Measurements from ENCODE around the gene WWC2.

WWC2 gene

DNA sequence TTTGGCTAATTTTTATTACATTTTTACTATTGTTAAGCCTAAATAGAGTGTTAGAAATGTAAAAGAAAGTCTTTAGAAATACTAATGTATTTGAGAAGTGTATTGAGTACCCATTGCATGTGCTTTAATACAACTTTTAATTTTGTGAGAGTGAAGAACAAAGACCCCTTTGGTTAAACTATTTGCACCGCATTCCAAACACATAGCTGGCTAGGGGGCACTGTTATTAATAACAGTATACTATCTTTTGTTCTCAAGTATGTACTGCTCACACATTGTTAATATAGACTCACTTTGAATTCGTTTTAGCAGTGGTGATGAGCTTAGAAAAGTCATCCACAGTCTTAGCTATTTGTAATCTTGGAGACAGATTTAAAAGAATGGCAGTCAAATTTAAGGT, 114.9 kb downstream of the WWC2 start:
- no peak for DNase-seq

- DNase-seq, result no peak
These were observed 115.9 kb downstream of the WWC2 start for GRCh38 chr4:183214912-183215488.

GRCh38 chr4:183220236-183220635, 121.2 kb downstream of the WWC2 start:
- no peak for DNase-seq

DNA sequence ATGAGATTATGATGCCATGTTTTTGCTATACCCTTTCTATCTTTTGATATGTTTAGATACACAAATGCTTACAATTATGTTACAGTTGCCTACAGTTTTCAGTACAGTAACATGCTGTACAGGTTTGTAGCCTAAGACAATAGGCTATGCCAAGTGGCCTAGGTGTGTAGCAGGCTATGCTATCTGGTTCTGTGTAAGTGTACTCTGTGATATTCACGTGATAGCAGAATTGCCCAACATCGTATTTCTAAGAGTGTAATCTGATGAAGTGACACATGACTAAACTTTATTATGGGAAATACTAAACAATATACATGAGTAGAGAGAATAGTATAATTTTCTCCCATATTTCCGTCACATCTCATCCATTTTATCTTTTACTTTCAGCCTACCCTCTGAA, 124.0 kb downstream of the WWC2 start:
- DNase-seq, result no peak

DNA sequence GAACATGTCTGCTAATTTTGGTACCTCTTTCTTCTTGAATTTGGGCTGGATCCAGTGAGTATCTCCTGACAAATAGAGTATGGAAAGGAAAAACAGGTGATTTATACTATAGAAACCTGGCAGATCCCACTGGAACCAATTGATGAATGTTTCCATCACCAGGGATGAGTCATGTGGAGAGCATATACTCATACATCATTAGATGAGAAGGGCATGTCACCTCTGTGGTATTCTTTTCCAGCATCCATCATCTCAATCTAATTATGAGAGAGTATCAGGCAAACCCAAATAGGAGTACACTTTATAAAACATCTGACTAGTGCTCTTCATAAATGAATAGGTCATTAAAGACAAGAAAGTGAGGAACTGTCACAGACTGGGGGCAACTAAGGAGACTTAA, 130.3 kb downstream of the WWC2 start:
- no peak for DNase-seq

- no peak for DNase-seq
These were observed 141.7 kb downstream of the WWC2 start for GRCh38 chr4:183240581-183241321.

GRCh38 chr4:183241322-183241640, 142.2 kb downstream of the WWC2 start:
- DNase-seq, result no peak

DNA sequence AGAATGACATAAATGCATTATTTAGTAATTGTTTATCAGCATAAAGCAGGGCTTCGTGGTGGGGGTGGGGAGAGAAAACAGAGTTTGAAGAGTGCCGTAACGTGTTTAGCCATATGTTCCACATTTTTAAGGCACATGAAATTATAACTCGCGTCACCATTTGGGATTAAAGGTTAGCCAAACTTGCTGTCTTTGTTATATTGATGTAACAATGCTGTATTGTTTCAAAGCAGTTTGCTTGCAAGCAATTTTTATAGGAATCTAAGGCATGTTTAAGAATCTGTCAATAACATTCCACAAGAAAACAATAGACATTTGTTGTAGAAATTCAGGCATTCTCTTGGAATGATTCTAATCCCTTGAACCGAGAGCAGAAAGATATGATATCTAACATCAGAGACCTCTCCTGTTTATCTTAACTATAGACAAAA, 142.7 kb downstream of the WWC2 start:
- DNase-seq, result no peak

- DNase-seq, result no peak
These were observed 143.2 kb downstream of the WWC2 start for GRCh38 chr4:183242291-183242690.

DNA sequence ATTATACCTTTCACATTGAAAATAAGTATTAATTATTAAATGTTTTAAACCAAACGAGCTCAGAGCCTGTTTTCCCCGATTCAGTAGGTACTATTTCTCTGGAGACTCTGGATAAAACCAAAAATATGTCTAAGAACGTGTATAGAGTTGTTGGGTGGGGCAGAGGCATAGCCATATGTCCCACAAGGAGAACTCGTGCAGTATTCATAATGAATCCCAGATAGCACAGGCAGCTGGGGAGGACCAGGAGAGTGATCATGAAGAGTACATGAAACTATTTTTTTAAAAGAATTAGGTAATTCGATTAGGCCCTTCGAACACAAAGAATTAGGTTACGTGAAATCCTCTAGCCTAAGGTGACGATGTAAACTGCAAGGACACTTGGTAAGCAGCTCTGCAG, 145.0 kb downstream of the WWC2 start:
- DNase-seq, result no peak

DNA sequence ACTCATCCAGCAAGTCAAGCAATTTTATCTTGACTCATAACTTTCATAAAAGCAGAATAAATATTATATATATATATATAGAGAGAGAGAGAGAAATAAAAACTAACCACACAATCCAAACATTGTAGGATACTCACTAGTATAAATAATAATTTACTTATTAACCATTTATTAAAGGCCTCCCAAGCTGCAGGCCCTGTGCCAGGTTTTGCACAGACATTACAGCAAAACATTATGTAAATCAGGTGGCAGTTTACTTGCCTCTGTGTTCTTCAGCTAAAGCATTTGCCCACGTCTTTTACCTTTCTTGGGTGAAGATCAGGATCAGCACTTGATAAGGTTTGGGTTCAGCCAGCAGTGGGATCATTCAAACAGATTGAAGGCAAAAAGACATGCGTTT, 145.4 kb downstream of the WWC2 start:
- DNase-seq, result no peak

DNA sequence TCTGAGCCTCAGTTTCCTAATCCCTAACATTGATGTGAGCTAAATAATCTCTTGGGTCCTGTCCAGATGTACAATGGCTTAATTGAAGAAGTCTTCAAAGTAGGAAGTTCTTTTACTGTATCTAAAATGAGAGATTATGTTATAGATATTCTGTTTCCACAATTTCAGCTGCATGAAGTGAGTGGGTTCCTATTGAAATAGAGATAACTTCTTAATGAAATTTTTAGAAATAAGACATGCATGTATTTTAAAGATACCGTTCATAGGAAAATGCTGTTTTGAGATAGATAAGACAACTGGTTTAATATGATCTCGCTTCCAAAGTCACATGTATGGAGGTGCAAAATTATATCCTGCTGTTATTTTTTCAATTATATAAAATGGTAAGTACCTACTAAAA, 149.1 kb downstream of the WWC2 start:
- DNase-seq, result no peak

- no peak for DNase-seq
These were observed 150.8 kb downstream of the WWC2 start for GRCh38 chr4:183249854-183250253.

GRCh38 chr4:183250831-183251230, 151.8 kb downstream of the WWC2 start:
- no peak for DNase-seq

GRCh38 chr4:183252959-183253358, 153.9 kb downstream of the WWC2 start:
- no peak for DNase-seq

- DNase-seq, result no peak
These were observed 154.4 kb downstream of the WWC2 start for GRCh38 chr4:183253451-183253850.

DNA sequence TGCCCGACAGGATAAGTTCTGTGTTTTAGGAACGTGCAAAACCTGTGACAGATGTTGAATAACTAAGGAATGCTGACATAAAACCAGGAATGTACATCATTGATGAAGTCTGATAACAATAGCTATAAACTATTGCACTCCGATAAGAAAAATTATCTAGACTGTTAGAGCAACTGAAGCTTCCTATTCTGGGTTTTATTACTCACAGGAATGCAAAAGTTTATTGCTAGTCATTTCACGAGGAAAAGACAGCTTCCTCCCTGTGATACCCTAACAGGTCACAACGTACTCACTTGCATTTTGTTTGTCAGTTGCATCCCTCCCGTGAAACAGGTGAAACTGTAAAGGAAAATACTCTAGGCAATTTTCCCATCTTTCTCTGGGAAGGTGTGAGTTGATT, 155.1 kb downstream of the WWC2 start:
- DNase-seq, result no peak

GRCh38 chr4:183255487-183255886, 156.4 kb downstream of the WWC2 start:
- DNase-seq, result no peak

DNA sequence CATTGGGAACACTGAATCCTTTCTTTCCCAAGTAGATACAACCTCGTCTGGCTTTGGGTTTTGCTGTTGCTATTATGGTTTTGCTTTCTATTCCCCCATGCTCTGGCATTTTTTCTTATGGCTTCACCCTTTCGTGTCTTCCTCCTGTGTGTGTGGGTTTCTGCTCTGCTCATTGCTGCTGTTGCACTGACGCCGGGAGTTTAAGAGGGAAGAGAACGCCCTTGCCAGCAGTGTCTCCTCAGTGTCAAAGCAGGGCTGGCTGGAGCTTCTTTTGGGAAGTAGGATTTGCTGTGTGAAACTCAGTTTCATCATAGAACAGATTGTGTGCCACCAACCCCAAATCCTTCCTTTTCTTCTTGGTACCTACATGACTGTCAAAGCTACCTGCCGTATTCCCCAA, 157.3 kb downstream of the WWC2 start:
- no peak for DNase-seq

DNA sequence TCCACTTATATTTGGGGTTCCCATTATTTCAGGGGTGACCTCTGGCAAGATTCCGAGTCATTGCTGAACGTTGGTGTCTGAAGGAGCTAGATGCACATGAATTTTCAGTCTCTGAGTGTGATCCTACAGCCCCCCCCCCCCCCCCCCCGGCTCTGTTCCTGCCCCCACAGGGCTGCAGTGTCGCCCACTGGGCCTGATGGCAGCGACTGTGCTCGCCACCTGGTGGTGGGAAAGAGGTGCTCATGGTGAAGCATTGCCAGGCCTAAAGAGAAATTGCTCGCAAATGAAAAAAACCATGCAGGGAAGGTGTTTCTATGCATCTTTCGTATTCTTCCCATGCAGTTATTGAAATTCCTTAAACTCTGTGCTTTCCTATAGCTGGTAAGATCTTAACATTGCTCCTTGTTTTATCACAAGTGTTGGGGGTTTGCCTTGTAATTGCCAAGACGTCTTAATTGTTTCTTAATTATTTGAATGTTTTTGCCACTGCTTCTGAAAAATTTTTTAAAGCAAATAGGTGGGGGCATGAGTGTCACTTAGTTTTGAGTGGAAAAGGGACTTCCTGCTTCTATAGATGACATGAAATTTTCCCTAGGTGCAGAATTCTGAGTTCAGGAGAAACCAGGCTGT, 157.8 kb downstream of the WWC2 start:
- peak in 1 of 2 donors; percentile 2 for DNase-seq

GRCh38 chr4:183257808-183258207, 158.8 kb downstream of the WWC2 start:
- no peak for DNase-seq

DNA sequence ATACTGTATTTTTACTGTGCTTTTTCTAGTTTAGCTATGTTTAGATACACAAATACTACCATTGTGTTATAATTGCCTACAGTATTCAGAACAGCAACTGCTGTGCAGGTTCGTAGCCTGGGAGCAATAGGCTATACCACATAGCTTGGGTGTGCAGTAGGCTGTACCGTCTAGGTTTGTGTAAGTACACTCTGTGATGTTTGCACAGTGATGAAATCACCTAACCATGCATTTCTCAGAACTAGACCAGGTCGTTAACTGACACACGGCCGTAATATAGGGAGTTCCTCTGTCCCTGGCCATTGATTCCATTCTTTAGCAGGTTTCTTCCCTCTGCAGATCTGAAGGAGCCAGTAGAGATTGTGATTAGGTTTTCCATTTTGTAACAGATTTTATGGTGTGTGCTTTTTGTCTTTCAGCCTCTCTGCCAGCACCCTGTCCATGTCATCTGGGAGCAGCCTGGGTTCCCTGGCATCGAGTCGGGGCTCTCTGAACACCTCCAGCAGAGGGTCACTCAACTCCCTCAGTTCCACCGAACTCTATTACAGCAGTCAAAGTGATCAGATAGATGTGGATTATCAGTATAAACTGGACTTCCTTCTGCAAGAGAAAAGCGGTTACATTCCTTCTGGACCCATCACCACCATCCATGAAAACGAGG, 161.6 kb downstream of the WWC2 start:
- no peak for DNase-seq

DNA sequence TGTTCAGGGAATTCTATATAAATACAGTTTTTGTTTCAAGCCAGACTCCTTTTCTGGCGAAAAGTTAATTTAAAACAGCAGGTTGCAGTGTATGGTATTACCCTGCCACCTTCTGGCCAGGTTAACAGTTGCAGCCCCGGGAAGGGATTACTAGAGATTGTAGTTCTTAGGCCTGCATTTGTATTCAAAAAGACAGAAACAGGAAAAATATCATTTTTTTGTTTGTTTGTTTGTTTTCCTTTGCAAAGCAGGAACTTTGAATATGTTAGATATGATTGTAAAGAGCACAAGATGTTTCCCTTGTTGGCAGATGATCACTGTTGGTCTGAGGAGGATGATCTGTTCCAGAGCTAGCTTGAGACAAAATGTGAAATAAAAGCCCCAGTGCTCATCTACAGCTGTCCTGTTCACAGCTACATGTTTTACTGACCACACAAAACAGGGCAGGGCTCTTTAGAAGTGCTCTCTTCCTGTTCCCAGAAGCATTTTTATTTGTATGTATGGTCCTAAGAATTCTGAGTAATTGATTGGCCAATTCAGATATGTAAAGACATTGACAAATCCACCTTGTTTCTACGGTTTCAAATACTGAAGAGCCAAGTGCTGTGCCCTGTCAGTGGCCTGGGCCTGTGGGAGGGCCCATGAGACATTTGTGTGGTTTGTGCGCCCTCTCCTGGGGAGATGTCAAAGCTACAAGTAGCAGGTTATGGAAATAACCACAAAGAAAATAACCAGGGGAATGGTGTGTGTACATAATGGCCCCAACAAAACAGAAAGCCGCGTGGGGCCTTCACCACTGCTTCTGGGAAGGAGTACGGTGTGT, 163.1 kb downstream of the WWC2 start:
- DNase-seq, result peak; percentile 22 to 51

Measured in bone marrow (tissue), 2 donors.